Kidney epithelial cell (primary cell): Measurements from ENCODE around the gene STK17A. TPM values are rescaled to one million over a fixed set of nuclear protein-coding genes. Genes with fewer than 3 reads are reported as not detected.
A peak's percentile ranks its signal among the peaks of the same experiment; 100 is the strongest.

Source experiments
- DNase-seq: peaks from one replicate; pipeline ENCODE4 v3.0.0-alpha.2; 2010; ENCODE audit warnings: low read depth
- H3K27me3 ChIP-seq: 2 replicates; pipeline ENCODE4 v1.6.0; 2011; ENCODE audit warnings: low read length; ENCODE audit not compliant: control insufficient read depth, insufficient read depth
- H3K36me3 ChIP-seq: 2 replicates; pipeline ENCODE4 v1.5.1; 2011; ENCODE audit warnings: low read length; ENCODE audit not compliant: control insufficient read depth, insufficient read depth
- H3K4me3 ChIP-seq: 2 replicates; pipeline ENCODE4 v1.5.1; 2011; ENCODE audit warnings: low read depth, mild to moderate bottlenecking, control low read depth, low read length
- total RNA-seq: library from RNA; depleted of rRNA; stranded (reverse); fragments of >200 nt; gene quantifications from 2 replicates; pipeline ENCODE4 v1.2.3, GENCODE V29; 2015
- TF ChIP-seq, protein P1 (sequence below): IDR thresholded peaks from 2 replicates; pipeline ENCODE4 v1.5.1; 2011; ENCODE audit warnings: mild to moderate bottlenecking, moderate library complexity, low read length, control low read depth, inconsistent platforms; ENCODE audit not compliant: insufficient read depth, poor library complexity, severe bottlenecking

The STK17A gene
- total RNA-seq, 1 donor from 2014 or later: 12.8 TPM

DNA sequence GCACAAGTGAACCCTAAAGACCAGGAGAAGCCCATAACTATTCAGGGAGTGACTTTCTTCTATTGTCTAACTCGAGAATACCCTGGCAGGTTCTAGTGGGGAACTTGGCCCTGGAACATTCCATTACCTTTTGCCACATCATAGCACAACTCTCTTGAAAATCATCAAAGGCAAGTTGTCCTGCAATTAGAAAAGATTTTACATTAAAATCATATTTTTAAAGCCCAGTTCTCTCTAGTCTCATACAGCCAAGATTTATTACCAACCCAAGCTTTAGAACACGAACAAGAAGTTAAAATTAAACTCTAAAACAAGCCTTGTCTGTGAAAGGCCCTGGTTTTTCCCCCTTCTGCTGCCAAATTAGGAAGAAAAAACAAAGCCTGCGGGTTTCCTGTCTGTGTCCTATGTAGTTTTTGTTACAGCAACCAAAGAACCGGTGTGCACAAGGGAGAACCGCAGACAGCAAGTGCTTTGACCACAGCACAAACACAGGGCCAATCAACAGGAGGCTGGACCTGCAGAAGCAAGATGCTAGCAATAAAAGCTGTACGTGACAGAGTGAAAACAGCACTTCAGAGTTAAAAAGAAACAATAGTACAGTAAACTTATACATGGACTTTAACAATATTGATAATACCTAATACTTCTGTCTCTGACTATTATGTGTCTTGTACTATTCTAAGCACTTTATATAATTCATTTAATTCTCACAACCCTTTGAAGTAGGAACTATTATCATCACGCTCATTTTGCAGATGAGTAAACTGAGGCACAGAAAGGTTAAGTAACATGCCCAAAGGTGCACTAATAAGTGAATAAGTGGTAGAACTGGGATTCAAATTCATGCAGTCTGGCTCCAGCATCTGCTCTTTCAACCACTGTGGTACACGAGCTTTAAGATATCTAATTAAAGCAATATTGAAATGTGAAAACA is 65.8 kb downstream of the STK17A start:
- H3K4me3 ChIP-seq: no peak overlapping the region
- H3K27me3 ChIP-seq: no peaks in the 10 kb centered on the region
- DNase-seq: peak; percentile 85
- H3K36me3 ChIP-seq: no peaks in the 10 kb centered on the region
- TF ChIP-seq, protein P1, sequence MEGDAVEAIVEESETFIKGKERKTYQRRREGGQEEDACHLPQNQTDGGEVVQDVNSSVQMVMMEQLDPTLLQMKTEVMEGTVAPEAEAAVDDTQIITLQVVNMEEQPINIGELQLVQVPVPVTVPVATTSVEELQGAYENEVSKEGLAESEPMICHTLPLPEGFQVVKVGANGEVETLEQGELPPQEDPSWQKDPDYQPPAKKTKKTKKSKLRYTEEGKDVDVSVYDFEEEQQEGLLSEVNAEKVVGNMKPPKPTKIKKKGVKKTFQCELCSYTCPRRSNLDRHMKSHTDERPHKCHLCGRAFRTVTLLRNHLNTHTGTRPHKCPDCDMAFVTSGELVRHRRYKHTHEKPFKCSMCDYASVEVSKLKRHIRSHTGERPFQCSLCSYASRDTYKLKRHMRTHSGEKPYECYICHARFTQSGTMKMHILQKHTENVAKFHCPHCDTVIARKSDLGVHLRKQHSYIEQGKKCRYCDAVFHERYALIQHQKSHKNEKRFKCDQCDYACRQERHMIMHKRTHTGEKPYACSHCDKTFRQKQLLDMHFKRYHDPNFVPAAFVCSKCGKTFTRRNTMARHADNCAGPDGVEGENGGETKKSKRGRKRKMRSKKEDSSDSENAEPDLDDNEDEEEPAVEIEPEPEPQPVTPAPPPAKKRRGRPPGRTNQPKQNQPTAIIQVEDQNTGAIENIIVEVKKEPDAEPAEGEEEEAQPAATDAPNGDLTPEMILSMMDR: no peak

- TF ChIP-seq, protein P1: no peak
- Histone ChIP-seq H3K36me3 (no peaks in the 10 kb centered on the region), H3K4me3 (no peak overlapping the region), H3K27me3 (no peaks in the 10 kb centered on the region)
- no peak for DNase-seq
Measured at GRCh38 chr7:43649755-43650274, 66.9 kb downstream of the STK17A start.

GRCh38 chr7:43650457-43651052 is 67.6 kb downstream of the STK17A start:
- TF ChIP-seq, protein P1: no peak
- H3K36me3 ChIP-seq: no peaks in the 10 kb centered on the region
- no peak for DNase-seq
- H3K27me3 ChIP-seq: no peaks in the 10 kb centered on the region
- no peak overlapping the region for H3K4me3 ChIP-seq

GRCh38 chr7:43652364-43652763 is 69.5 kb downstream of the STK17A start:
- Histone ChIP-seq H3K4me3 (no peak overlapping the region), H3K36me3 (no peaks in the 10 kb centered on the region), H3K27me3 (no peaks in the 10 kb centered on the region)
- TF ChIP-seq, protein P1: no peak
- no peak for DNase-seq

DNA sequence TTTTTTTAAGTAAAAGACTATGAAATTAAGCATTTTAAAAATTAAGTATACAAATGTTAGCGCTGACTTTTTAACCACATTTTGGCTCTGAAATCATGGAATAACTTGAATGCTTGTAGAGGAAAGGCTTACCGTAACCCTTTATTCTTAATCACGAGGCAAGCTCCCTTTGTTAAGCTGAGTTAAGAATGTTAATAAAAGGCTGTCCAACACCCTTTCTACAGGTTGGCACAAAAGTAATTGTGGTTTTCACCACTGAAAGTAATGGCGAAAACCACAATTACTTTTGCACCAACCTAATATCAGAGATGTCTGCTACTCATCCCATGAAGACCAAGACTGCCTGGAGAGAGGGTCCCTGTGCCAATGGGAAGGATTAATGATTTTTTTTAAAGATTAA is 70.6 kb downstream of the STK17A start:
- Histone ChIP-seq H3K36me3 (no peaks in the 10 kb centered on the region), H3K4me3 (no peak overlapping the region), H3K27me3 (no peaks in the 10 kb centered on the region)
- DNase-seq: no peak
- TF ChIP-seq, protein P1: no peak
